Measurements from ENCODE around the gene DCP1B.

The DCP1B gene

DNA sequence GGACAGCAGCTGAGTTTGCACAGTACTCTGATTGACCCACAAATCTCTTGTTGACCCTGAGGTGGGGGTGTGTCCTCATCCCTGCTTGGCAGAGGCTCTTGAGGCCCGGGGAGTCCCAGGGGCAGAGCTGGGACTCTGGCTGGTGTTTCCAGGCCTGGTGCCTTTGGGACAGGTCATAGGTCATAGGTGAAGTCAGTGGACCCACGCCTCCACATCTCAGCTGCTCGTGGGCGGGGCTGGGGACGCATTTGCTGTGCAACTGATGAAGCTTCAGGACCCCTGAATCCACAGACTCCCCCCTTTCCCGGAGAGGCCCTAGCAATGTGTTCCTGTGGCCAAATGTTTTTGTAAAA, 85.4 kb downstream of the DCP1B start:
- DNase-seq: no peak

DNA sequence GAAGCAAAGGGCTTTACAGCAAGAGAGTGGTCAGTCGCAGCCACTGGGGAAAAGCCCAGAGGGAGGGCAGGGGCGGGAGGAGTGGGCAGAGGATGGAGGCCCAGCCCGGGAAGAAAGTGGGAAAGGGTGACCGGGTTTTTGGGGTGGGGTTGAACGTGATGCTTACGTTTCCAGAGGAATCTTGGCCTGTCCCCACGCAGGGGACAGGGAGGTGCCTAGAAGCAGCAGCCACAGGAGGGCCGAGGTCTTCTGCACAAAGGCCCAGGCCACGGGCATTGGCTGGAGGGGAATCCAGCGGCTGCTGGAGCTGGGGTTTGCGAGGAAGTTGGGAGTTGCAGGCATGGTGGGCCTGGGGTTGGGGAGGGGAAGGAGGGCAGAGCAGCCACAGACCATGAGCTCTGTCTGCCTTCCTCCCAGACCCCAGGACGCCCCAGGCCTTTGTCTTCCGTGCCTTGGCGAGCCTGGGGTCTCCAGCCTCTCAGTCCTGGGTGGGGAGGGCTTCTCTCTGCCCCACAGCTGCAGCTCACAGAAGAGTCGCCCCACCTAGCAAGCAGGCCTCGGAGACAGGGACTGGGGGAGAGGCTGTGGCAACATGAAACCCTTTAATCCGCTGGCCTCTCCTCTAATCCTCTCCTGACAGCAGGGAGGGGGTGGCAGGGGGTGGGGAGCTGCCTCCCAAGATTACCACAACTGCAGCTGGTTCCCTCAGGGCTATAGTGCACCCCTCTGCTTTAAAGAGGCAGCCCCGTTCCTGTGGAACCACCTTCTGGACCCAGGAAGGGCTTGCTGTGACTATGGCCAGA, 86.0 kb downstream of the DCP1B start, which contains the start of gene CACNA2D4:
Gene CACNA2D4, minus strand, starts transcription at position 572 of the 803 bp plus-strand sequence. Its CDS starts 179 bp downstream, at position 393.
- DNase-seq: no peak

- no peak for DNase-seq
Observed at GRCh38 chr12:1917172-1918070, 86.8 kb downstream of the DCP1B start.

GRCh38 chr12:1916371-1917171, 87.7 kb downstream of the DCP1B start:
- no peak for DNase-seq

GRCh38 chr12:1915082-1915968, 88.9 kb downstream of the DCP1B start:
- DNase-seq: no peak

- no peak for DNase-seq
Observed at GRCh38 chr12:1914114-1914911, 89.9 kb downstream of the DCP1B start.

- no peak for DNase-seq
Observed at GRCh38 chr12:1913377-1914113, 90.7 kb downstream of the DCP1B start.

DNA sequence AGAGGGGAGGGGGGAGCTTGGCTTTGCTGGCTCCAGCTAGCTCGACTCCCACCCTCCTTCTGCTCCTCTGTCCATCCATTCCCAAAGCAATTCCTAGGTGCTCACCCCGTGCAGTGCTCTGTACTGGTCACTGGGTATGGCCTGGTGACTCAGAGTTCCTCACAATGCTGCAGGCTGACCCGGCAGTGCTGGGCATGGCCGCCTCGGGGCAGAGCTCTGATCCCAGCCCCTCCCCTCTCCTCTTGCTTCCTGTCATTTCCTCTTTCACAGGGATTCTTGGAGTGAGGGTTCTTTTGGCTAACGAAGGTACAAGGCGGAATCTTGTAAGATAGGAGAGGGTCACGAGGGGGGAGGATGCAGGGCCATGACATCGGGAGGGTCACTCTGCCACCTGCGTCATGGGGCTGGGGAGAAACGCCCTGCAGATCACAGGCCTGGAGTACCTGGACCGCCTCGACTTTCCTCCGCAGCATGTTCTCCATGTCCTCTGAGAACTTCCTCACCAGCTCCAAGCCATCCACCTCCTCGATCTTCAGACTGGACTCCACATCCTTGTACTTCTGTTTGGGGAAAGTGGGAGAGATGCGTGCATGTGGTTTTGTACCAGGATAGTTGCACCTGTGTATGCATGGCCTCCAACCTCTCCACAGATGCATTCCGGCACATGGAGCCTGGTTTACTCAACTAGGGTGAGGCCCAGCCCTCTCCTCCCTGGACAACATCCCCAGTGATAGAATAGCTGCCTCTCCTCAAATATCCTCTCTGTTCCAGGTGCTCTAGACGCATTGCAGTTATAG, 91.5 kb downstream of the DCP1B start:
- no peak for DNase-seq

- DNase-seq: no peak
Observed at GRCh38 chr12:1911598-1912575, 92.4 kb downstream of the DCP1B start.

GRCh38 chr12:1910468-1910867, 93.8 kb downstream of the DCP1B start:
- DNase-seq: no peak

DNA sequence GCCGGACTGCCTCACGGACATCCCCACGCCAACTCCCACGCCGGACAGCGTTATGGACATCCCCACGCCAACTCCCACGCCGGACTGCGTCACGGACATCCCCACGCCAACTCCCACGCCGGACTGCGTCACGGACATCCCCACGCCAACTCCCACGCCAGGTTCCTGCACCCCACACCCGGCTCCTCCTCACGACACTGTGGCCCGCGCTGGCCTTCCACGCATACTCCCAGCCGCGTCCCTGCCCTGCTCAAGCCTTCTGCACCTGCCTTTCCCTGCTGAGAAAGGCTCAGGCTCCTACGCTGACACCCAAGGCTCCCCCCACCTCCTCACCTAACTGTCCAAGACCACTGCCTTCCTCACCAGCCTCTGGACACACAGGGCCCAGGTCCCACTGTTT, 95.5 kb downstream of the DCP1B start:
- DNase-seq: no peak

DNA sequence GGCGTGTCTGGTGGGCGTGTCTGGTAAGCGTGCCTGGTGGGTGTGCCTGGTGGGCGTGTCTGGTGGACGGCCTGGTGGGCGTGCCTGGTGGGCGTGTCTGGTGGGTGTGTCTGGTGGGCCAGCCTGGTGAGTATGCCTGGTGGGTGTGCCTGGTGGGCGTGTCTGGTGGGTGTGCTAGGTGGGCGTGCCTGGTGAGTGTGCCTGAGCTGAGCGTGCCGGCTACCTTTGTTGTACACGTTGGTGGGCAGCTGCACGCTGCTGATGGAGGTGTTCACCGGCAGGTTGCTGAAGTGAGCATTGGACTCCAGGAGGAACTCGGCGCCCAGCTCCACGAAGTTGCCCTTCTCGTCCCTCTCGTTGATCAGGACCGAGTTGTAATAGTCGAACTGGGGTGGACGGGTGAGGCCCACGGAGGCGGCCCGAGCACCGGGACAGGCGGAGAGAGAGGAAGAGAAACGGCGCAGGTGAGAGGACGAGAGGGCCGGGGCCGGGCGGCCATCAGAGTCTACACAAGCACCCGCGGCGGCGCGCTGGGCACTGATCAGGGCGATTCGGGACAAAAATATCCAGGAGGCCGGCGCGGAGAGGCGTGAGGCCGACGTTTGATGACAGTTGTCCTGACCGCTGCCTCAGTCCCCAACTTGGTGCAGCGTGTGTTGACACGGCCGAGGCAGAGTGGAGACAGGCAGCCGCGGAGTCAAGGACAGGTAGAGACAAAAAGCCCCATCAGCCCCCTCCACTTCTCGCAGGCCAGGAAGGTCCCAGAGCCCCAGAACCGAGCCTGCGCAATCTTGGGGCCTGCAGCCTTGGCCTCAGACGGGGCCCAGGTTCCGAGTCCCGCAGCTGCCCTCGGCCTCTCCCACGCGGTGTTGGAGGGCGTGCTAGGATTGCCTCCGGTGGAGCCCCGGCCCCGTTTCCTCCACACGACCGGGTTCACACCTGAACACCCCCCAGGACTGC, 96.3 kb downstream of the DCP1B start:
- DNase-seq: no peak

- DNase-seq: no peak
Observed at GRCh38 chr12:1906579-1906978, 97.7 kb downstream of the DCP1B start.

GRCh38 chr12:1904875-1905274, 99.4 kb downstream of the DCP1B start:
- DNase-seq: no peak

DNA sequence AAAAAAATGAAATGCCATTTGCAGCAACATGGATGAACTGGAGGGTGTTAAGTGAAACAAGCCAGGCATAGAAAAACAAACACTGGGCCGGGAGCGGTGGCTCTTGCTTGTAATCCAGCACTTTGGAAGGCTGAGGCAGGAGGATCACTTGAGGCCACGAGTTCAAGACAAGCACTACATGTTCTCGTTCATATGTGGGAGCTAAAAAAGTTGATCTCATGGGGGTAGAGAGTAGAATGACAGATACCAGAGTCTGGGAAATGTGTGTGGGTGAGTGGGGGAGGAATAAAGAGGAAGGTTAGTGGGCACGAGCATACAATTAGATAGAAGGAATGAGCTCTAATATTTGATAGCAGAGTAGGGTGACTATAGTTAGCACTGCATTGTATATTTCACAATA, 107.3 kb downstream of the DCP1B start:
- no peak for DNase-seq
